ENCODE measurements around the gene C10orf88. TPM values are rescaled to one million over a fixed set of nuclear protein-coding genes. Genes with fewer than 3 reads are reported as not detected.

C10orf88 gene
- total and polyA plus RNA-seq, 2 of the 13 experiments (the other 11 are each of a cell fraction or from before 2014, with no cell fraction given), result 4.6 to 11.8 TPM

DNA sequence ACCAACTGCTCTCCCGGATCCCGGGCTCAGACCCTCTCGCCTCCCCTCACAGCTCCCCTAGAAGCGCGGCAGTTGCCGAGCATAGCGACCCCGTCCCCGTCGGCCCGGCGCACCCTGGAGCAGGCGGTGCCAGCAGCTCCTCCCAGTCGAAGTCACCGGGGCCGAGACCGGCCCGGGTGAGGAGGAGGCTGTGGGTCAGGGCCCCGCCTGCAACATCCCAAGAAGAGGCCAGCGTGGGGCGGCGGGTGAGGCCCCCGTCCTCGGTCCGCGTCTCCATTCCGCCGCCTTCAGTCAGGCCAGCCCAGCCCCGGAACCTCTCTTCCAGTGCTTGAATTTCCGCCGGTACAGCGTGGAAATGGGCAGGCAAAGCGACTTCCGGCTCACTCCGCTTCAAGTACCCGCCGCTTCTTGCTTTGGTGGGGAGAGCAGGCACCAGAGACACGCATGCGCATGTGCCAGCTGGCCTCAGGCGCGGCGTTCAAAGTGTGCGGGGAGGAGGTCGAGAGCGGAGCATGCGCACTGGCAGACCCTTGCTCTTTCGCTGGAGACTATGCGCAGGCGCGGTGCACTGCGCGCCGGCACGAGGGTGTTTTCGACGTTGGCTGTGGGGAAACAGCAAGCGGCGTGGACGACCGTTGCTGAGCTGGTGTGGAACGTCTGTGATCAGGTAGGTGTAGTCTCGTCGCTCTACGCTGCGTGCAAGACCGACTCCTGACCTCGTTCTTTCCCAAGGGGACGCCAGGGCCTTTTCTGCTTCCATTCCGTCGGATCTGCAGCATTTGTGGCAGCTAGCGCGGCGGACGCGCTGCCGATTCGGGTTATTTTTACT, at the start of gene C10orf88 (continued):
- TF ChIP-seq, protein P1, sequence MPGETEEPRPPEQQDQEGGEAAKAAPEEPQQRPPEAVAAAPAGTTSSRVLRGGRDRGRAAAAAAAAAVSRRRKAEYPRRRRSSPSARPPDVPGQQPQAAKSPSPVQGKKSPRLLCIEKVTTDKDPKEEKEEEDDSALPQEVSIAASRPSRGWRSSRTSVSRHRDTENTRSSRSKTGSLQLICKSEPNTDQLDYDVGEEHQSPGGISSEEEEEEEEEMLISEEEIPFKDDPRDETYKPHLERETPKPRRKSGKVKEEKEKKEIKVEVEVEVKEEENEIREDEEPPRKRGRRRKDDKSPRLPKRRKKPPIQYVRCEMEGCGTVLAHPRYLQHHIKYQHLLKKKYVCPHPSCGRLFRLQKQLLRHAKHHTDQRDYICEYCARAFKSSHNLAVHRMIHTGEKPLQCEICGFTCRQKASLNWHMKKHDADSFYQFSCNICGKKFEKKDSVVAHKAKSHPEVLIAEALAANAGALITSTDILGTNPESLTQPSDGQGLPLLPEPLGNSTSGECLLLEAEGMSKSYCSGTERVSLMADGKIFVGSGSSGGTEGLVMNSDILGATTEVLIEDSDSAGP (CRISPR knock-in tag; IDR thresholded peaks at IDR 0.05; ENCODE audit: borderline replicate concordance), result peak; percentile 97
- 0 out of 2 replicates have a peak, but pooled peaks have one; percentile 38 for TF ChIP-seq DNMT1 (CRISPR knock-in tag; IDR thresholded peaks at IDR 0.05)
- TF ChIP-seq, protein P2, sequence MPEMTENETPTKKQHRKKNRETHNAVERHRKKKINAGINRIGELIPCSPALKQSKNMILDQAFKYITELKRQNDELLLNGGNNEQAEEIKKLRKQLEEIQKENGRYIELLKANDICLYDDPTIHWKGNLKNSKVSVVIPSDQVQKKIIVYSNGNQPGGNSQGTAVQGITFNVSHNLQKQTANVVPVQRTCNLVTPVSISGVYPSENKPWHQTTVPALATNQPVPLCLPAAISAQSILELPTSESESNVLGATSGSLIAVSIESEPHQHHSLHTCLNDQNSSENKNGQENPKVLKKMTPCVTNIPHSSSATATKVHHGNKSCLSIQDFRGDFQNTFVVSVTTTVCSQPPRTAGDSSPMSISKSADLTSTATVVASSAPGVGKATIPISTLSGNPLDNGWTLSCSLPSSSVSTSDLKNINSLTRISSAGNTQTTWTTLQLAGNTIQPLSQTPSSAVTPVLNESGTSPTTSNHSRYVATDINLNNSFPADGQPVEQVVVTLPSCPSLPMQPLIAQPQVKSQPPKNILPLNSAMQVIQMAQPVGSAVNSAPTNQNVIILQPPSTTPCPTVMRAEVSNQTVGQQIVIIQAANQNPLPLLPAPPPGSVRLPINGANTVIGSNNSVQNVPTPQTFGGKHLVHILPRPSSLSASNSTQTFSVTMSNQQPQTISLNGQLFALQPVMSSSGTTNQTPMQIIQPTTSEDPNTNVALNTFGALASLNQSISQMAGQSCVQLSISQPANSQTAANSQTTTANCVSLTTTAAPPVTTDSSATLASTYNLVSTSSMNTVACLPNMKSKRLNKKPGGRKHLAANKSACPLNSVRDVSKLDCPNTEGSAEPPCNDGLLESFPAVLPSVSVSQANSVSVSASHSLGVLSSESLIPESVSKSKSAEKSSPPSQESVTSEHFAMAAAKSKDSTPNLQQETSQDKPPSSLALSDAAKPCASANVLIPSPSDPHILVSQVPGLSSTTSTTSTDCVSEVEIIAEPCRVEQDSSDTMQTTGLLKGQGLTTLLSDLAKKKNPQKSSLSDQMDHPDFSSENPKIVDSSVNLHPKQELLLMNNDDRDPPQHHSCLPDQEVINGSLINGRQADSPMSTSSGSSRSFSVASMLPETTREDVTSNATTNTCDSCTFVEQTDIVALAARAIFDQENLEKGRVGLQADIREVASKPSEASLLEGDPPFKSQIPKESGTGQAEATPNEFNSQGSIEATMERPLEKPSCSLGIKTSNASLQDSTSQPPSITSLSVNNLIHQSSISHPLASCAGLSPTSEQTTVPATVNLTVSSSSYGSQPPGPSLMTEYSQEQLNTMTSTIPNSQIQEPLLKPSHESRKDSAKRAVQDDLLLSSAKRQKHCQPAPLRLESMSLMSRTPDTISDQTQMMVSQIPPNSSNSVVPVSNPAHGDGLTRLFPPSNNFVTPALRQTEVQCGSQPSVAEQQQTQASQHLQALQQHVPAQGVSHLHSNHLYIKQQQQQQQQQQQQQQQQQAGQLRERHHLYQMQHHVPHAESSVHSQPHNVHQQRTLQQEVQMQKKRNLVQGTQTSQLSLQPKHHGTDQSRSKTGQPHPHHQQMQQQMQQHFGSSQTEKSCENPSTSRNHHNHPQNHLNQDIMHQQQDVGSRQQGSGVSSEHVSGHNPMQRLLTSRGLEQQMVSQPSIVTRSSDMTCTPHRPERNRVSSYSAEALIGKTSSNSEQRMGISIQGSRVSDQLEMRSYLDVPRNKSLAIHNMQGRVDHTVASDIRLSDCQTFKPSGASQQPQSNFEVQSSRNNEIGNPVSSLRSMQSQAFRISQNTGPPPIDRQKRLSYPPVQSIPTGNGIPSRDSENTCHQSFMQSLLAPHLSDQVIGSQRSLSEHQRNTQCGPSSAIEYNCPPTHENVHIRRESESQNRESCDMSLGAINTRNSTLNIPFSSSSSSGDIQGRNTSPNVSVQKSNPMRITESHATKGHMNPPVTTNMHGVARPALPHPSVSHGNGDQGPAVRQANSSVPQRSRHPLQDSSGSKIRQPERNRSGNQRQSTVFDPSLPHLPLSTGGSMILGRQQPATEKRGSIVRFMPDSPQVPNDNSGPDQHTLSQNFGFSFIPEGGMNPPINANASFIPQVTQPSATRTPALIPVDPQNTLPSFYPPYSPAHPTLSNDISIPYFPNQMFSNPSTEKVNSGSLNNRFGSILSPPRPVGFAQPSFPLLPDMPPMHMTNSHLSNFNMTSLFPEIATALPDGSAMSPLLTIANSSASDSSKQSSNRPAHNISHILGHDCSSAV (CRISPR knock-in tag; IDR thresholded peaks at IDR 0.05; ENCODE audit: borderline replicate concordance), result peak; percentile 90; the same call in 1 of the 2 replicates
- TF ChIP-seq MAFK (conservative IDR thresholded peaks at IDR 0.05 in 1 of 2, IDR thresholded peaks at IDR 0.05 in 1 of 2; ENCODE audit: low read length in 2 of 2), result no peak
- TF ChIP-seq MEIS2 (CRISPR knock-in tag; IDR thresholded peaks at IDR 0.05), result 0 out of 2 replicates have a peak, but pooled peaks have one; percentile 18
- peak; percentile 86; the same call in 1 of the 2 replicates for TF ChIP-seq ZFP36L1 (CRISPR knock-in tag; IDR thresholded peaks at IDR 0.05)
- 0 out of 2 replicates have a peak, but pooled peaks have one; percentile 57 for TF ChIP-seq ZFP82 (CRISPR knock-in tag; IDR thresholded peaks at IDR 0.05; ENCODE audit: borderline replicate concordance)
- TF ChIP-seq RARG (CRISPR knock-in tag; IDR thresholded peaks at IDR 0.05; ENCODE audit: low read depth), result peak; percentile 97
- peak; percentile 97 for TF ChIP-seq ZNF563 (CRISPR knock-in tag; IDR thresholded peaks at IDR 0.05)
- TF ChIP-seq ZNF598 (CRISPR knock-in tag; IDR thresholded peaks at IDR 0.05; ENCODE audit: borderline replicate concordance), result peak; percentile 90; the same call in 1 of the 2 replicates
- TF ChIP-seq, protein P3, sequence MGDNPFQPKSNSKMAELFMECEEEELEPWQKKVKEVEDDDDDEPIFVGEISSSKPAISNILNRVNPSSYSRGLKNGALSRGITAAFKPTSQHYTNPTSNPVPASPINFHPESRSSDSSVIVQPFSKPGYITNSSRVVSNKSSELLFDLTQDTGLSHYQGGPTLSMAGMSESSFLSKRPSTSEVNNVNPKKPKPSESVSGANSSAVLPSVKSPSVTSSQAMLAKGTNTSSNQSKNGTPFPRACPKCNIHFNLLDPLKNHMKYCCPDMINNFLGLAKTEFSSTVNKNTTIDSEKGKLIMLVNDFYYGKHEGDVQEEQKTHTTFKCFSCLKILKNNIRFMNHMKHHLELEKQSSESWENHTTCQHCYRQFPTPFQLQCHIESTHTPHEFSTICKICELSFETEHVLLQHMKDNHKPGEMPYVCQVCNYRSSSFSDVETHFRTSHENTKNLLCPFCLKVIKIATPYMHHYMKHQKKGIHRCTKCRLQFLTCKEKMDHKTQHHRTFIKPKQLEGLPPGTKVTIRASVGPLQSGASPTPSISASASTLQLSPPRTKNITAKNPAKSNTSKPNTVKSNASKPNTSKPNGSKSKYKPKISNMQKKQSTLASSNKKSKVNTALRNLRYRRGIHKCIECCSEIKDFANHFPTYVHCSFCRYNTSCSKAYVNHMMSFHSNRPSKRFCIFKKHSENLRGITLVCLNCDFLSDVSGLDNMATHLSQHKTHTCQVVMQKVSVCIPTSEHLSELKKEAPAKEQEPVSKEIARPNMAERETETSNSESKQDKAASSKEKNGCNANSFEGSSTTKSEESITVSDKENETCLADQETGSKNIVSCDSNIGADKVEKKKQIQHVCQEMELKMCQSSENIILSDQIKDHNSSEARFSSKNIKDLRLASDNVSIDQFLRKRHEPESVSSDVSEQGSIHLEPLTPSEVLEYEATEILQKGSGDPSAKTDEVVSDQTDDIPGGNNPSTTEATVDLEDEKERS (CRISPR knock-in tag; IDR thresholded peaks at IDR 0.05), result peak; percentile 95

Data from HepG2 (cell line).